Activated naive CD8-positive, alpha-beta T cell treated with anti-CD3 and anti-CD28 coated beads, Interleukin-2, amount 10 ng/mL, durations not matched to agents 7 days and 5 days (primary cell): ENCODE data around the gene ATF7. TPM values are rescaled to one million over a fixed set of nuclear protein-coding genes. Genes with fewer than 3 reads are reported as not detected.
"Not testable (repeated sequence)": the region's sequence is repeated elsewhere in the genome, so short reads cannot be mapped to it uniquely, and the experiment has no call there.

Experiments used
- ATAC-seq: fragments of 150-1000 bp; cut with Tn5 transposase; one replicate; pipeline ENCODE4 v1.10.0; 2021; ENCODE audit warnings: low read depth, moderate library complexity
- POLR2A ChIA-PET: fragments of 350-600 bp; sonication (Branson Sonifier 250); formaldehyde crosslinking; loops from one replicate; lab custom pipeline; 2021; ENCODE audit warnings: antibody characterized with exemption; lab: Charles Lee
- DNase-seq: peaks from one replicate; pipeline ENCODE4 v3.0.0; 2021
- H3K27ac Mint-ChIP-seq: one replicate; pipeline ENCODE4 v1.8.0; 2022; ENCODE audit warnings: mild to moderate bottlenecking, mixed read lengths
- H3K27me3 Mint-ChIP-seq: one replicate; pipeline ENCODE4 v1.8.0; 2022; ENCODE audit warnings: mild to moderate bottlenecking, moderate library complexity, mixed read lengths
- H3K36me3 Mint-ChIP-seq: one replicate; pipeline ENCODE4 v1.8.0; 2021; ENCODE audit warnings: mild to moderate bottlenecking, mixed read lengths
- H3K4me1 Mint-ChIP-seq: one replicate; pipeline ENCODE4 v1.8.0; 2021; ENCODE audit warnings: mixed read lengths
- H3K4me3 Mint-ChIP-seq: one replicate; pipeline ENCODE4 v1.8.0; 2022; ENCODE audit warnings: mild to moderate bottlenecking, moderate library complexity, mixed read lengths
- H3K9me3 Mint-ChIP-seq: one replicate; pipeline ENCODE4 v1.8.0; 2021; ENCODE audit warnings: mixed read lengths
- total RNA-seq, 2 experiments: library from RNA; stranded (reverse); gene quantifications; one replicate each; pipeline ENCODE4 v1.2.3, GENCODE V29; 2021

Gene ATF7
- total RNA-seq, 2 experiments from 2014 or later = 30.2 to 33.5 TPM

GRCh38 chr12:53548354-53548753 is 77.8 kb downstream of the ATF7 start:
- H3K27me3 Mint-ChIP-seq, ATAC-seq, POLR2A ChIA-PET: not testable (repeated sequence)

DNA sequence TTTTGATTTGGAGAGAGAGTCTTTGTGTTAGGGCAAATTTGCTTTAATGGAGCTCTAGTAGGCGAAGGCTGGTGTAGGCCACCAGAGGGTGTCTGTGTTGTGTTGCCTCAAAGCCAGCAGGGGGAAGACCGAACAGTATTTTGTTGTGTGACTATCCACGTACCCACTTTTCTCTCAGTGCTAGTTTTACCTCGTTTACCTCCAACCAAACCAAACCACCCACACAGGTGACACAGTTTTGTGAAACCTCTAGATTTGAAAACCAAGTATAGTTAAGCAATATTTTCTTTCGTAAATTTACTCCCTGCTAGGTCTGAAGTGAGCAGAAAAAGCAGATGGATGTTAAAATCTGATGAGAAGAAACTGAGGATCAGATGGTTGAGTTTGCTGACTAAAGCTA is 82.6 kb downstream of the ATF7 start:
- no peaks in the 10 kb centered on the region for H3K27me3 Mint-ChIP-seq
- H3K27ac Mint-ChIP-seq = peak overlapping the region; percentile 62
- no peak for DNase-seq
- POLR2A ChIA-PET = interaction anchor here (0.6 to 1.6 kb wide), 4 partner anchors 9 to 132 kb away, joined by 3 to 12 read pairs (median 6); partner anchors contain the start of gene ATP5MC2
- peak; percentile 95 for ATAC-seq
- no peaks in the 10 kb centered on the region for H3K9me3 Mint-ChIP-seq
- H3K4me3 Mint-ChIP-seq = peak overlapping the region; percentile 7
- H3K4me1 Mint-ChIP-seq = peaks cover 9% of the 10 kb centered on the region
- peaks cover 10% of the 10 kb centered on the region for H3K36me3 Mint-ChIP-seq

More at GRCh38 chr12:53548354-53548753, 77.8 kb downstream of the ATF7 start:
- not testable (repeated sequence) for H3K9me3 Mint-ChIP-seq, DNase-seq, H3K4me3 Mint-ChIP-seq, H3K27ac Mint-ChIP-seq, H3K36me3 Mint-ChIP-seq, H3K4me1 Mint-ChIP-seq

DNA sequence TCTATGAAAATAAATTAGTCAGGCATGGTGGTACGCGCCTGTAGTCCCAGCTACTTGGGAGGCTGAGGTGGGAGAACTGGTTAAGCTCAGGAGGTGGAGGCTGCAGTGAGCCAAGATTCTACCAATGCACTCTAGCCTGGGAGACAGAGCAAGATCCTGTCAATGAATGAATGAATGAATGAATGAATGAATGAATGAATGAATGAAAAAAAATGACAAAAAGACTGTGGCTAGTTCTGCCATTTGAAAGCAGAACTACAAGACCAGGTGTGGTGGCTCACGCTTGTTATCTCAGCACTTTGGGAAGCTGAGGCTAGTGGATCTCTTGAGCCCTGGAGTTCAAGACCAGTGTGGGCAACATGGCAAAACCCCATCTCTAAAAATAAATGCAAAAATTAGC is 86.7 kb downstream of the ATF7 start:
- POLR2A ChIA-PET = no interaction called here
- Mint-ChIP-seq H3K27me3 (no peaks in the 10 kb centered on the region), H3K4me1 (peaks cover 9% of the 10 kb centered on the region), H3K9me3 (no peaks in the 10 kb centered on the region), H3K36me3 (peaks cover 17% of the 10 kb centered on the region), H3K4me3 (no peak overlapping the region), H3K27ac (no peak overlapping the region)
- no peak for DNase-seq
- ATAC-seq = no peak

DNA sequence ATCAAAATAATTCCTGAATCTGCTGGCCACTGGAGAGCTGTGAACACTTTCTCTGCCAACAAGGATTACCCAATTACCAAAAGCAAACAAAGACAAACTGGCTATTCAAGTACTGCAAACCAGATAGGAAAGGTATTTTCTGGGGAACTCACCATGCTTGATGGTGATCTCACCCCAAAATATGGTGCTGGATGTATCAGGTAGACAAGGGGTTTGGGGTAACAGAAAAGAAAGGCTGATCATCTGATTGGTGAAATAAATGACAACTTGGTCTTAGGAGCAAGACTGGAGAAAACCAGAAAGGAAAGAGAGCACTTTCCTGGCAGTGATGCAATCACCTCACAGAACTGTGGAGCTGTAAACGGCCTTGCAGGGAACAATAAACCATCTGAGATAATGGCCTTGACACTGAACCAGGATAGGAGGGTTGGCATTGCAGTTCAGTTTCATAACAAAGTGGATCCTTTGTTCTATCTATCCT is 87.9 kb downstream of the ATF7 start:
- DNase-seq (no peak), ATAC-seq (no peak)
- Mint-ChIP-seq H3K27ac (no peak overlapping the region), H3K9me3 (no peaks in the 10 kb centered on the region), H3K36me3 (peaks cover 22% of the 10 kb centered on the region), H3K4me1 (peaks cover under 1% of the 10 kb centered on the region), H3K27me3 (no peaks in the 10 kb centered on the region), H3K4me3 (no peak overlapping the region)
- POLR2A ChIA-PET = no interaction called here

DNA sequence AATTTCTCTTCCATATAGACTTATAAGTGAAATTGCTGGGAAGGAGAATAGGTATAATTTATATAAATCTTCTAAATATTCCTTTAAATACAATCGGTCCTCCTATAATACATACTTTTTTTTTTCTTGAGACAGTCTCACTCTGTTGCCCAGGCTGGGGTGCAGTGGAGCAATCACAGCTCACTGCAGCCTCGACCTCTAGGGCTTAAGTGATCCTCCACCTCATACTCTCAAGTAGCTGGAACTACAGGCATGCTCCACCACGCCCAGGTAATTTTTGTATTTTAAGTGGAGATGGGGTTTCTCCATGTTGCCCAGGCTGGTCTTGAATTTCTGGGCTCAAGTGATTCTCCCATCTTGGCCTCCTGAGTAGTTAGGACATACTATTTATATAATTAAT is 89.2 kb downstream of the ATF7 start:
- no peak overlapping the region for H3K27ac Mint-ChIP-seq
- H3K4me1 Mint-ChIP-seq = no peaks in the 10 kb centered on the region
- no peak for ATAC-seq
- no peaks in the 10 kb centered on the region for H3K9me3 Mint-ChIP-seq
- DNase-seq = no peak
- no peaks in the 10 kb centered on the region for H3K27me3 Mint-ChIP-seq
- POLR2A ChIA-PET = no interaction called here
- no peak overlapping the region for H3K4me3 Mint-ChIP-seq
- H3K36me3 Mint-ChIP-seq = peaks cover 25% of the 10 kb centered on the region

- no peak for DNase-seq
- Mint-ChIP-seq H3K27ac (no peak overlapping the region), H3K9me3 (no peaks in the 10 kb centered on the region), H3K4me1 (no peaks in the 10 kb centered on the region), H3K36me3 (peaks cover 26% of the 10 kb centered on the region), H3K27me3 (no peaks in the 10 kb centered on the region), H3K4me3 (no peak overlapping the region)
- POLR2A ChIA-PET = no interaction called here
- no peak for ATAC-seq
Measured at GRCh38 chr12:53533471-53533870, 92.7 kb downstream of the ATF7 start.

- POLR2A ChIA-PET = no interaction called here
- no peaks in the 10 kb centered on the region for H3K9me3 Mint-ChIP-seq
- DNase-seq (no peak), ATAC-seq (no peak)
- H3K4me1 Mint-ChIP-seq = no peaks in the 10 kb centered on the region
- H3K27me3 Mint-ChIP-seq = no peaks in the 10 kb centered on the region
- peaks cover 26% of the 10 kb centered on the region for H3K36me3 Mint-ChIP-seq
- no peak overlapping the region for H3K4me3 Mint-ChIP-seq
- H3K27ac Mint-ChIP-seq = no peak overlapping the region
Measured at GRCh38 chr12:53532524-53533445, 93.4 kb downstream of the ATF7 start.

DNA sequence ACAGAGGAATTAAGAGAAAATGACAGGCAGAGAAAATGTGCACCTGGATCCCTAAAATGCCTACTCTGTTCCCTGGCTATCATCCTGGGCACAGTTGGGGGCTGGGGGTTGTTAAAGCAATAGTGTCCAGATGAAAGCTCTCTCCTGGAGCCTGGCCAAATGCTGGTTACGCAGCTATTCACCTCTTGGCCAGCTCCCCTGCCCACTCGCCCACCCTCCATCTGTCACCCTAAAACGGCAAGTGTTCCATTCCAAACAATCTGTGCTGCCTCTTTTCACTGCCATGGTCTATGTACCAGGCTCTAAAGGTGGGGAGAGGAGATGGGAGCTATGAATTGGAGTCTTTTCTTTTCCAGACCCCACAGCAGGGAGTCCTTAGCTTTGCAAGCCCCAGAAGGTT is 94.2 kb downstream of the ATF7 start:
- Mint-ChIP-seq H3K27ac (no peak overlapping the region), H3K4me3 (no peak overlapping the region), H3K4me1 (no peaks in the 10 kb centered on the region), H3K36me3 (peaks cover 26% of the 10 kb centered on the region), H3K9me3 (no peaks in the 10 kb centered on the region), H3K27me3 (no peaks in the 10 kb centered on the region)
- POLR2A ChIA-PET = no interaction called here
- no peak for ATAC-seq
- DNase-seq = no peak

GRCh38 chr12:53530920-53531319 is 95.3 kb downstream of the ATF7 start:
- no peak overlapping the region for H3K27ac Mint-ChIP-seq
- DNase-seq (no peak), ATAC-seq (no peak)
- H3K4me3 Mint-ChIP-seq = no peak overlapping the region
- H3K9me3 Mint-ChIP-seq = no peaks in the 10 kb centered on the region
- POLR2A ChIA-PET = no interaction called here
- H3K4me1 Mint-ChIP-seq = no peaks in the 10 kb centered on the region
- H3K27me3 Mint-ChIP-seq = no peaks in the 10 kb centered on the region
- peaks cover 25% of the 10 kb centered on the region for H3K36me3 Mint-ChIP-seq

GRCh38 chr12:53530061-53530460 is 96.1 kb downstream of the ATF7 start:
- DNase-seq (no peak), ATAC-seq (no peak)
- POLR2A ChIA-PET = no interaction called here
- Mint-ChIP-seq H3K9me3 (no peaks in the 10 kb centered on the region), H3K4me3 (no peak overlapping the region), H3K36me3 (peaks cover 18% of the 10 kb centered on the region), H3K27me3 (no peaks in the 10 kb centered on the region), H3K4me1 (no peaks in the 10 kb centered on the region), H3K27ac (no peak overlapping the region)

- DNase-seq (no peak), ATAC-seq (no peak)
- POLR2A ChIA-PET = no interaction called here
- H3K4me1 Mint-ChIP-seq = peaks cover 6% of the 10 kb centered on the region
- H3K27me3 Mint-ChIP-seq = no peaks in the 10 kb centered on the region
- no peak overlapping the region for H3K4me3 Mint-ChIP-seq
- peaks cover 14% of the 10 kb centered on the region for H3K36me3 Mint-ChIP-seq
- H3K27ac Mint-ChIP-seq = no peak overlapping the region
- H3K9me3 Mint-ChIP-seq = no peaks in the 10 kb centered on the region
Measured at GRCh38 chr12:53524476-53524875, 101.7 kb downstream of the ATF7 start.

DNA sequence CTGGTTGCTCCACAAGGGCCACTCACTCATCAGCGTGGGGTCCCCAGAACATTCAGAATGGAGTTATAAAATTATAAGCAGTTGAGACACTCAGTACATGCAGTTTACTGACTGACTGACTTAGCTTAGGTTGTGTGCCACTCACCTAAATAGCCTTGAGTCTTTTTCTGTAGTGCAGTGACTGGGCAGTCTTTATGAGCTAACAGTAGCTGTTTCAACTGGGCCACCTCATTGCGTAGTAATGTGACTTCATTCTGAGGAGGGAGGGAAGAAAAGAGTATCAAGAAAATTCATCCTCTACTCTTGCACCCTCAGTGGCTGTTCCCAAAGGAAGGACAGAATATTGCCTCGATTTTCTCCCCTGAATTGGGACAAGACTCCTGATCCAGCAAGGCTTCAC is 103.1 kb downstream of the ATF7 start:
- no peaks in the 10 kb centered on the region for H3K27me3 Mint-ChIP-seq
- H3K36me3 Mint-ChIP-seq = peaks cover 14% of the 10 kb centered on the region

DNA sequence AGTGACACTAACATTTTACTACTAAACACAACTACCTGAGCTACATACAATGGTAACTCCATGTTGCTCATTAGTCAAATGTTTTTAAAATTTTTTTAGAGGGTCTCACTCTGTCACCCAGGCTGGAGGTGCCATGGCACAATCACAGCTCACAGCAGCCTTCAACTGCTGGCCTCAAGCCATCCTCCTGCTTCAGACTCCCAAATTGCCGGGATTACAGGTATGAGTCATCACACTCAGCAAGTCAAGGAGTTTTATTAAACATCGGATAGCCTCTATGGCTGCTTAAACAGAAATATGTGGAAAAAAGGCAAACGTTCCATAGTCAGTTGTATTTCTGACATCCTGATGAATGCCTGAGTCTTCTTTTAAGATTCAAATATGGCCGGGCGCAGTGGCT is 107.8 kb downstream of the ATF7 start:
- no peaks in the 10 kb centered on the region for H3K9me3 Mint-ChIP-seq
- H3K27ac Mint-ChIP-seq = no peak overlapping the region
- H3K4me1 Mint-ChIP-seq = peaks cover 19% of the 10 kb centered on the region
- H3K27me3 Mint-ChIP-seq = no peaks in the 10 kb centered on the region
- no peak for DNase-seq
- POLR2A ChIA-PET = no interaction called here
- no peak for ATAC-seq
- H3K36me3 Mint-ChIP-seq = peaks cover 13% of the 10 kb centered on the region
- no peak overlapping the region for H3K4me3 Mint-ChIP-seq

More for the DNA sequence above, 103.1 kb downstream of the ATF7 start:
- no peak for DNase-seq
- Mint-ChIP-seq H3K27ac (no peak overlapping the region), H3K4me1 (peaks cover 6% of the 10 kb centered on the region), H3K4me3 (no peak overlapping the region), H3K9me3 (no peaks in the 10 kb centered on the region)
- no peak for ATAC-seq
- POLR2A ChIA-PET = interaction anchor here (1.3 kb wide), 1 partner anchor 22 kb away, joined by 4 read pairs; the partner anchor contains the start of gene TARBP2
